Measurements from ENCODE around the gene OXNAD1.

- TF ChIP-seq POLR2A (IDR thresholded peaks at IDR 0.05) (no peak), CTCF (IDR thresholded peaks at IDR 0.05) (no peak)
Observed at GRCh38 chr3:16343101-16343500, 78.1 kb downstream of the OXNAD1 start.

Measured in esophagus squamous epithelium (tissue), 4 donors.